BE2C (cell line): ENCODE results near the gene DLG2.

Experiments
- DNase-seq: peaks from one replicate; pipeline ENCODE4 v3.0.0-alpha.2; 2020
- H3K27me3 ChIP-seq: fragments of 250-450 bp; sonication (Bioruptor Pico); 2 replicates; pipeline ENCODE4 v1.5.1; 2020; ENCODE audit warnings: mild to moderate bottlenecking
- H3K36me3 ChIP-seq: fragments of 250-450 bp; sonication (Bioruptor Pico); 2 replicates; pipeline ENCODE4 v1.5.1; 2020; ENCODE audit warnings: mild to moderate bottlenecking
- H3K4me1 ChIP-seq: fragments of 250-450 bp; sonication (Bioruptor Pico); 2 replicates; pipeline ENCODE4 v1.5.1; 2020
- H3K4me3 ChIP-seq: 2 replicates; pipeline ENCODE4 v1.5.1; 2011; ENCODE audit warnings: low read depth, low read length
- H3K9me3 ChIP-seq: fragments of 250-450 bp; sonication (Bioruptor Pico); 2 replicates; pipeline ENCODE4 v1.5.1; 2020
- TF ChIP-seq, protein P1 (sequence below): IDR thresholded peaks from 2 replicates; pipeline ENCODE4 v1.5.1; 2012; ENCODE audit warnings: mild to moderate bottlenecking, low read depth, low read length

DLG2 gene

DNA sequence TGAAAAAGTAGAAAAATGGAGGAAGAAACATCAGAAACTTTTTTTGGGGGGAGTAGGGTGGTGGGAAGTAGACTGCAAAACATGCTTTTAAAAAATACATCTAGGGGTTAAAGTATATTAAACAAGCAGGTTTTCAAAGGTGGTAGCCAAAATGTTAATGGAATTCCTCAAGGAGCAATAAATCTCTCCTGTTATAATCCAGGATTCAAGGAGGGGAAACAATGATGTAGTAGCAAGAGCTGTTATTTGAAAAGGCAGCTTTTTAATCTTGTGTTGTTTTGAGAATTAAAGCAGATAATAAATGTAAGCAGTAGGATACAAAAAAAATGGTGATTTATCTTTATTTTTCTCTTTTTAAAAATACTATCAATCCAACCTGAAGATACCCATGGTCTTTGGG, 1604.4 kb downstream of the DLG2 start:
- no peak for DNase-seq
- H3K9me3 ChIP-seq: no peaks in the 10 kb centered on the region
- TF ChIP-seq, protein P1, sequence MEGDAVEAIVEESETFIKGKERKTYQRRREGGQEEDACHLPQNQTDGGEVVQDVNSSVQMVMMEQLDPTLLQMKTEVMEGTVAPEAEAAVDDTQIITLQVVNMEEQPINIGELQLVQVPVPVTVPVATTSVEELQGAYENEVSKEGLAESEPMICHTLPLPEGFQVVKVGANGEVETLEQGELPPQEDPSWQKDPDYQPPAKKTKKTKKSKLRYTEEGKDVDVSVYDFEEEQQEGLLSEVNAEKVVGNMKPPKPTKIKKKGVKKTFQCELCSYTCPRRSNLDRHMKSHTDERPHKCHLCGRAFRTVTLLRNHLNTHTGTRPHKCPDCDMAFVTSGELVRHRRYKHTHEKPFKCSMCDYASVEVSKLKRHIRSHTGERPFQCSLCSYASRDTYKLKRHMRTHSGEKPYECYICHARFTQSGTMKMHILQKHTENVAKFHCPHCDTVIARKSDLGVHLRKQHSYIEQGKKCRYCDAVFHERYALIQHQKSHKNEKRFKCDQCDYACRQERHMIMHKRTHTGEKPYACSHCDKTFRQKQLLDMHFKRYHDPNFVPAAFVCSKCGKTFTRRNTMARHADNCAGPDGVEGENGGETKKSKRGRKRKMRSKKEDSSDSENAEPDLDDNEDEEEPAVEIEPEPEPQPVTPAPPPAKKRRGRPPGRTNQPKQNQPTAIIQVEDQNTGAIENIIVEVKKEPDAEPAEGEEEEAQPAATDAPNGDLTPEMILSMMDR: no peak

DNA sequence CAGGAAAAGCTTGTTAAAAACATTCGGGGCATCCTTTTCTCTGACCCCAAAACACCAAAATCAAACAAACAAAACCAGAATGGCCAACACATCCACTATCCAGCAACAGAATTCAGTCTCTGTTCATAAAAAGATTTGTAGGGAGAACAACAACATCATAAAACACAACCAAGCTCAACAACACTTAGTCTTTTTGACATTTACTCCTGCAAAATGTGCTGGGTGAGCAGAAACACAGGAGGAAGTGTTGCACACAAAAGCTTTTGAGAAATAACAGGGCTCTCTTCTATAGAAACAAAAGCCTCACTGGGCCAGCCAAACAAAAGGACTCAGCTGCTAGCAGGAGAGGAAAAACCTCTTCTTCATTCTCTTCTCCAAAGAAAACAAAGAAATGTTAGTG, 1604.9 kb downstream of the DLG2 start:
- H3K9me3 ChIP-seq: no peaks in the 10 kb centered on the region
- TF ChIP-seq, protein P1: no peak
- no peaks in the 10 kb centered on the region for H3K4me1 ChIP-seq
- no peak overlapping the region for H3K4me3 ChIP-seq
- H3K27me3 ChIP-seq: no peaks in the 10 kb centered on the region
- H3K36me3 ChIP-seq: no peaks in the 10 kb centered on the region
- no peak for DNase-seq

More for the DNA sequence above, 1604.4 kb downstream of the DLG2 start:
- no peaks in the 10 kb centered on the region for H3K36me3 ChIP-seq
- H3K4me3 ChIP-seq: no peak overlapping the region
- no peaks in the 10 kb centered on the region for H3K4me1 ChIP-seq
- no peaks in the 10 kb centered on the region for H3K27me3 ChIP-seq

- no peaks in the 10 kb centered on the region for H3K36me3 ChIP-seq
- H3K9me3 ChIP-seq: no peaks in the 10 kb centered on the region
- no peak for DNase-seq
- no peaks in the 10 kb centered on the region for H3K4me1 ChIP-seq
- no peak overlapping the region for H3K4me3 ChIP-seq
- TF ChIP-seq, protein P1: no peak
- no peaks in the 10 kb centered on the region for H3K27me3 ChIP-seq
Measured at GRCh38 chr11:84021291-84021690, 1605.9 kb downstream of the DLG2 start.

GRCh38 chr11:84019571-84020194, 1607.5 kb downstream of the DLG2 start:
- Histone ChIP-seq H3K4me1 (no peaks in the 10 kb centered on the region), H3K27me3 (no peaks in the 10 kb centered on the region), H3K36me3 (no peaks in the 10 kb centered on the region), H3K9me3 (no peaks in the 10 kb centered on the region), H3K4me3 (no peak overlapping the region)
- TF ChIP-seq, protein P1: no peak
- DNase-seq: no peak

GRCh38 chr11:84014539-84014938, 1612.6 kb downstream of the DLG2 start:
- TF ChIP-seq, protein P1: no peak
- Histone ChIP-seq H3K4me3 (no peak overlapping the region), H3K4me1 (no peaks in the 10 kb centered on the region), H3K9me3 (no peaks in the 10 kb centered on the region), H3K27me3 (no peaks in the 10 kb centered on the region), H3K36me3 (no peaks in the 10 kb centered on the region)
- no peak for DNase-seq

- TF ChIP-seq, protein P1: no peak
- H3K27me3 ChIP-seq: no peaks in the 10 kb centered on the region
- H3K4me1 ChIP-seq: no peaks in the 10 kb centered on the region
- DNase-seq: no peak
- no peak overlapping the region for H3K4me3 ChIP-seq
- H3K36me3 ChIP-seq: no peaks in the 10 kb centered on the region
- H3K9me3 ChIP-seq: no peaks in the 10 kb centered on the region
Measured at GRCh38 chr11:84012171-84012826, 1614.8 kb downstream of the DLG2 start.
